NCI-H128 (cell line): ENCODE measurements around the gene ABCB10.
"Not testable (repeated sequence)": the region's sequence is repeated elsewhere in the genome, so short reads cannot be mapped to it uniquely, and the experiment has no call there.

Experiments used
- DNase-seq: peaks from one replicate; lab custom pipeline; 2025; ENCODE audit not compliant: unreplicated experiment; lab: John Stamatoyannopoulos, UW

Gene ABCB10

DNA sequence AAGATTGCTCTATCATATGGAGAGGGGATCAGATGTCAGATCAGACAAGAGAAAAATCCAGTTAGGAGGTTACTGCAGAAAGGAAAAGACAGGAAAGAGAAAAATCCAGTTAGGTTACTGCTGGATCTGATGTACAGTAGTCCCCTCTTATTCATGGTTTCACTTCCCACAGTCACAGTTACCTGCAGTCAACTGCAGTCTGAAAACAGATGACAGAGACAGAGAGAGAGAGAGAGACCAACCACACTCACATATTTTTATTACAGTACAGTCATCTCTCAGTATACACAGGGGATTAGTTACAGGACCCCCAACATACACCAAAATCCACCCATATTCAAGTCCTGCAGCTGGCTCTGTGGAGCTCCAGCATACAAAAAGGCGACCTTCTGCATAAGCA, 79.7 kb downstream of the ABCB10 start:
- no peak for DNase-seq

DNA sequence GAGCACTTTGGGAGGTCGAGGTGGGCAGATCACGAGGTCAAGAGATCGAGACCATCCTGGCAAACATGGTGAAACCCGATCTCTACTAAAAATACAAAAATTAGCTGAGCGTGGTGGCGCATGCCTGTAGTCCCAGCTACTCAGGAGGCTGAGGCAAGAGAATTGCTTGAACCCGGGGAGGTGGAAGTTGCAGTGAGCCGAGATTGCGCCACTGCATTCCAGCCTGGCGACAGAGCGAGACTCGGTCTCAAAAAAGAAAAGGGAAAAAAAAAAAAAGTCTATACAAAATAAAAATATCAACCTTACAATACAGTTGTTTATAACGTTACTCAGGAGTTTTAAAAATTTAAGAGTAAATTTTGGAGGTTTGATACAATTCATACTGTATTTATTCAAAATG, 82.6 kb downstream of the ABCB10 start:
- not testable (repeated sequence) for DNase-seq

DNA sequence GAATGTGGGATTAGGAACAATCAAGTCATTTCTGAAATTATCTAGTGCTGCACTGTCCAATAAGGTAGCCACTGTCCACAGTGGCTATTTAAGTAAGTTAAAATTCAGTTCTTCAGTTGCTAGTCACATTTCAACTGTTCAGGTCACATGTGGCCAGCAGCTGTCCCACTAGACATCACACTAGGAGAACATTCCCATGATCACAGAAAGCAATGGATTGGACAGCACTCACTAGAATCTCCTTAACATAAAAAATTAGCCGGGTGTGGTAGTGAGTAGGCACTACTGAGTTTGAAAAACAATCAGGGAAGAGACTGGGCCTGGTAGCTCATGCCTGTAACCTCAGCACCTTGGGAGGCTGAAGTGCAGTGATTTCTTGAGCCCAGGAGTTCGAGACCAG, 84.0 kb downstream of the ABCB10 start:
- DNase-seq, result no peak

DNA sequence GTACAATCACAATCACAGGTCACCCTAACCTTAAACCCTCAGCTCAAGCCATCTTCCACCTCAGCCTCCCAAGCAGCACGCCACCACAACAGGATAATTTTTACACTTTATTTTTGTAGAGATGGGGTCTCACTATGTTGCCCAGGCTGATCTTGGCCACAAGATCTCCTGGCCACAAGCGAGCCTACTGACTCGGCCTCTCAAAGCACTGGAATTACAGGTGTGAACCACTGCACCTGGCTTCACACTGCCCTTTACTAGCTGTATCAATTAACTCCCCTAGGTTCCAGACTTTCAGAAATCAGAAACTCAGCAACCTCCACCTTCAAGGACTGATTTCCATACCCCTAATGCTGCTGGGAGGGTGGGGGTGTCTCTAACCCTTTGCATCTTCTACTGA, 87.3 kb downstream of the ABCB10 start:
- DNase-seq, result no peak

DNA sequence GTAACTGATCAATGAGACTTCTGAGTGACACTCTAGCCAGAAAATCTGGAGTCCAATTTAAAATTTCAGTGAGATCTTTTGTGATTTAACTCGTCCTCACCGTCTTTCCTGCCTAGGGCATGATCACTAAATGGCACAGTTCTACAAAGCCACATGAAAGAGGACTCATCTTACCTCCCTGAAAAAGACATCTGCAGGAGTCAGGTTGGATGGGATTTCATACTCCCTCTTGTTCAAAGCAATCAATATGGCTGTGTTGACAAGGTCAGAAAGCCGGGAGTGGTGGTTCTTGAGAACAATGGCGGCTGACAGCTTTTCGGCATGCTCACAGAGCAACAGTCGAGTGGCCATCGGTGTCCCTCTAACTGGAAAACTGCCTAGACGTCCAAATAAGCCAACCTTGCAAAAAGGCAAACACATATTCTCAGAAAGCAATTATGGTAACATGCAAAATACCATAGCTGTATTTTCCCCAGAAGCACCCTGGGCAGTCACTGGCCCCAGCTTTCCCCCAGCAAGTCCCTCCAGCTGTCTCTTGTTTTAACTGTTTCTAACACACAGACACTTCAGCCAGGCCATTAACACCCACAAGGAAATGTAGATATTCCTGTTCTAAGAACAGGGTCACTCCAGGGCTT, 88.0 kb downstream of the ABCB10 start:
- DNase-seq, result no peak

DNA sequence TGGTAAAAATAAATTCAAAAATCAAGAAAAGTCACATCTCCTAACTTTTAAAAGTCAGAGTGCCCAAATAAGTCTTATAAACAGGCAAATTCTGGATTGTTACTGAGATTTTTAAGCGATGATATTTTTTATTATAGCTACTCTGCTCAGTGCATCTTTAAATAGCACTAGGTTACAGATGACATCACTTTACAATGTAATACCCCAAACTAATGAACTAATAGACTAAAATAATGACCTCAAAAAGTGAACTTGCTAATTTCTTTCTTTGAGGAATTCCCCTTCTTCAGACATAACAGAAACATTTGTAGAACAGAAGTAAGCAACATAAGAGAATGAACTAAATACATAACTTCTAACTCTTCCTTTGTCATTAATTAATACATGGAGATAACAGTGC, 91.6 kb downstream of the ABCB10 start:
- DNase-seq, result no peak
